ENCODE measurements around the gene EIF3J.
"Not testable (repeated sequence)": the region's sequence is repeated elsewhere in the genome, so short reads cannot be mapped to it uniquely, and the experiment has no call there.

Gene EIF3J

DNA sequence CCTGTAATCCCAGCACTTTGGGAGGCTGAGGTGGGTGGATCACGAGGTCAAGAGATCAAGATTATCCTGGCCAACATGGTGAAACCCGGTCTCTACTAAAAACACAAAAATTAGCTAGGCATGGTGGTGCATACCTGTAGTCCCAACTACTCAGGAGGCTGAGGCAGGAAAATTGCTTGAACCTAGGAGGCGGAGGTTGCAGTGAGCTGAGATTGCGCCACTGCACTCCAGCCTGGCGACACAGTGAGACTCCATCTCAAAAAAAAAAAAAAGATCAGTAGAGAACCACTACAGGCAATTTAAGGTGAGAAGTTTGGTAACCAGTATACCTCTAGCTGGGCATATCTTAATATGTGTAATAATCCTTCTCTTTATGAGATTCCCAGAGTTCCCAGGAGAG is 7.8 kb downstream of the EIF3J start:
- DNase-seq: not testable (repeated sequence)

DNA sequence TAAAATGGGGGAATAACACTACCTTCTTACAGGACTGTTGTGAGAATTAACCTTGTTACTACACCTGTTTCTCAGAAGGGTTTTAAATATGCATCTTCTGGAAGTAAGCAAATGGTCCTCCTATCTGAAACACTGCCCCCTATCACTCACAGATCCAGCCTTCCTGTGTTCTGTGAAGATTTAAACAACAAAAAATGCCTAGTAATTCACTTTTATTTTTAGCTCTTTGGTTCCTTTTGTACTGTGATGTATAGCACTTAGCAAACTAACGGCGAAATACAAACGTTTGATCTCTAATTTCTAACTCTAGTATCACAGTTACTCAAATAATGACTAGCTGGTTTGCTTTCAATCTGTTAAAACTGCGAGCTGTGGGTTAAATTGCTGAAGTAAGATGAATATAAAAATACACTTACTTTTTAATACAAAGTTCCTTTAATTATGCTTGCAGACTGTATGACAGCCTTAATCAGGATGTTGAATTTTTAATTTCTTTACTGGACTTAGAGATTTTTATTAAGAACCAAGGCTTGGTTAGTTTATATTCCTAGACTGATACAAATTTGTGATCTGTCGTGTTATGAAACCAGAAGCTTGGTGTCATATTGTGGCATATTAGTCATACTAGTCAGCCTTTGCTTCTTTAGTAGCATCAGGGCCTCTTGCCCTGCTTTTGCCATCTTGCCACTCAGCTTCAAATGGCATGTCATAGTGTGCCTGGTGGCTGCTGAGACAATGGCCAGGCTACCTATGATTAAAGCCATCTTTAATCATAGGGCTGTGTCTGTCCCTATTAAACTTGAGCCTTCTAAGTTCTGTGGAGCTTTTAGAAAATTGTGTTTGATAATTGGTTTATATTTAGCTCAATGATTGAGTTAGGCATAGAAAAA is 9.2 kb downstream of the EIF3J start:
- DNase-seq: peak; percentile 47

DNA sequence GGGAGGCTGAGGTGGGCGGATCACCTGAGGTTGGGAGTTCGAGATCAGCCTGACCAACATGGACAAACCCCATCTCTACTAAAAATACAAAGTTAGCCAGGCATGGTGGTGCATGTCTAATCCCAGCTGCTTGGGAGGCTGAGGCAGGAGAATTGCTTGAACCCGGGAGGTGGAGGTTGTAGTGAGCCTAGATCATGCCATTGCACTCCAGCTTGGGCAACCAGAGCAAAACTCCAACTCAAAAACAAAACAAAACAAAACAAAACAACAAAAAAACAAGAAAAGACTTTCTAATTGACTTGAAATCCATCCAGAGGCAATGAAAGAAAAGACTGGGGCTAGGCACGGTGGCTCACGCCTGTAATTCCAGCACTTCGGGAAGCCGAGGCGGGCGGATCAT is 12.2 kb downstream of the EIF3J start:
- not testable (repeated sequence) for DNase-seq

DNA sequence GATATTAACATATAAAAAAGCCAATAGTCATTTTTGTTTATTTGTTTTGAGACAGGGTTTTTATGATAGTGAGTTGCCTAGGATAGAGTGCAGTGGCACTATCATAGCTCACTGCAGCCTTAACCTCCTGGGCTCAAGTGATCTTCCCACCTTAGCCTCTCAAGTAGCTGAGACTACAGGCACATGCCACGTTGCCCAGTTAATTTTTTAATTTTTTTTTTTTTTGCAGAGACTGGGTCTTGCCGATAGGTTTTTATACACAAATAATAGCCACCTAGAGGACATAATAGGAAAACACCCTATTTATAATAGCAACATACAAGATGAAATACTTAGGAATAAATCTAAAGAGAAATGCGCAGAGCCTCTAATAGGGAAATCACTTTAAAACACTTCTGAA is 13.3 kb downstream of the EIF3J start:
- no peak for DNase-seq

DNA sequence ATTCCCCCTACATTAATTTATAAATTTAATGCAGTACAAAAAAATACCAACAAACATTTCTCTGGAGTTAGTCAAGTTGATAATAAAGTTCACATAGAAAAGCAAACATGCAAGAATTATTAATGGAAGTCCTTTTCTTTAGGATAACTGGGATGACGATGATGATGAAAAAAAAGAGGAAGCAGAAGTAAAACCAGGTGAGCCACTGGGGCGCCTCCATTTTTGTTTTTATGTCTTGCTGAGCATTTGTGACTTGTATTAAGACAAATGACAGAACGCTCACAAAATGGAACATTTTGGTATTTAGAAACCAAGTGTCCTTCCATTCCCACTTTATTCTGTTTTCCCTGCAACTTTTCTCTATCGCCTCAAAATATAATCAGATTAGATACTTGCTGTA is 13.8 kb downstream of the EIF3J start:
- DNase-seq: no peak

DNA sequence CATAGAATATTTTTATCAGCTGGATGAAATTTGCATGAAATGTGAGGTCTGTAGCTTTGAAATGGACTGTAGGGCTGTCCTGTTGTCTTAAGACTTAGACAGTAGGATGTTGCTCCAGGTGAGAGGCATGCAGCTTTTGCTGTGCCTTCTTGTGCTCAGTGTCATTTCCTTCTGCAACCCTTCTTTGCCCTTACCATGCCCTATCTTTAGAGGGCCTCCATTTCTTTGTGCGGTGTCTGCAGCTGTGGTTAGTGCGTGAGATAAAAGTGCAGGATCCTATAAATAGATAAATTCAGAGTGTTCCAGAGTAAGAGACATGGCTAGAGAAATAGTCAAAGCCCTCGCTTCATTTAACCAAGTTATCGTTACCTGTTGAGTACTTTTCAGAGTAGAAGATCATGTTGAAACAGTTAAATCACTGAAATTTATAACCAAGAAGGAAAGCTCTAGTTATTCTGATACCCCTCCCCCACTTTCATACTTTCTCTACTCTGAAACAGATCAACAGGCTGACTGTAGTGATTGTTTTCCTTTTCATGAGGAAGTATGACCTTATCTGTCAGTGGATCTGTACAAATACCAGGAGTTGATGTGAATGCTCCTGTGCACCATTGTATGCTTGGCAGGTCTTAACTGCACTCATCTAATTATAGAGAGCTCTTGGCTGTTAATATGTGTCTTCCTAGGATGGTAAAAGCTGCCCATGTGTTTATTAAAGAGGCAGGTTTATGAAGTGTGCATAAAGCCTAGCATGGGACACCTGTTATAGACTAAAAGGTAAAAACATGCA is 18.2 kb downstream of the EIF3J start:
- DNase-seq: no peak

DNA sequence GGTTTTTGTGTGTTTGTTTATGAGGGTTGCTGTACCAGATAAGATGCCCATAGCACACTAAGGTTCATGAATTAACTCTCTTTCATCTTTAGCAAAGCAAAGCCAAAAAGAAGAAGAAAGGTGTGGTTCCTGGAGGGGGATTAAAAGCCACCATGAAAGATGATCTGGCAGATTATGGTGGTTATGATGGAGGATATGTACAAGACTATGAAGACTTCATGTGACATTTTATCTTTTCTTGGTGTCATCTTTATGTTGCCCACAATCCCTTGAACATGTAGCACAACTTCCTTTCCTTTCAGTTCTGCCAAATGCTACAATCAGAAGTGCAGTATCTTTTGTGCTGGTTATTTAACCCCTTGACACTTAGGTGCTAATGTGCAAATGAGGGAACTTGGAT is 24.0 kb downstream of the EIF3J start:
- DNase-seq: peak; percentile 10

DNA sequence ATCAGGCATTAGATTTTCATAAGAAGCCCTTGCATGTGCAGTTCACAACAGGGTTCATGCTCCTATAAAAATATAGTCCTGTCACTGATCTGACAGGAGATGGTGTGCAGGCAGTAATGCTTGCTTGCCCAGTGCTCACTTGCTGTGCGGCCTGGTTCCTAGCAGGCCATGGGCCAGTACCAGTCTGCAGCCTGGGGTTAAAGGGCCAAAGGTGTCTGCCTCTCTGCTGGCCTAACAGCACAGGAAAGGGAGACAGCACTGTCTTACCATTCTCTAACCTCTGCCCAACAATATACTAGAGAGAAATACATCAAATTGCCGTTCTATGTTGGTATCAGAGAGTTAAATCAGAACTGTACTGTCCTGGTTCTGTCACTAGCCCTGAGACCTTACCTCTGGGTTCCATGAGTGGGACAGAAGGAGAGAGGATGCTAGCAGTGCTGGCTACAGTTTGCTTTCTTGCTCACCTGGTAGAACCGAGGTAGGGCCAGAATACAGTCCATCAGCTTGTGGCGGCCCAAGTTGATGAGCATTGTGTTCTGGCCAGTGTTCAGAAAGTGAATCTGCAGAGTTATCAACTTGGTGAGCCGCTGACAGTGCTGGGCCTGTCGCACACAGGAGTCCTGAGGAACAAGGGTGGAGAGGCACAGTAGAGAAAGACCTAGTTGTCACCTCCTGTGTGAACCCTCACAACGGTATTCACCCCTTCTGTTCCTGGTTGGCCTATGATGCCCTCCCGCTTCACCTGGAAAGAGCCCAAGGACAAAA is 28.6 kb downstream of the EIF3J start:
- DNase-seq: no peak

DNA sequence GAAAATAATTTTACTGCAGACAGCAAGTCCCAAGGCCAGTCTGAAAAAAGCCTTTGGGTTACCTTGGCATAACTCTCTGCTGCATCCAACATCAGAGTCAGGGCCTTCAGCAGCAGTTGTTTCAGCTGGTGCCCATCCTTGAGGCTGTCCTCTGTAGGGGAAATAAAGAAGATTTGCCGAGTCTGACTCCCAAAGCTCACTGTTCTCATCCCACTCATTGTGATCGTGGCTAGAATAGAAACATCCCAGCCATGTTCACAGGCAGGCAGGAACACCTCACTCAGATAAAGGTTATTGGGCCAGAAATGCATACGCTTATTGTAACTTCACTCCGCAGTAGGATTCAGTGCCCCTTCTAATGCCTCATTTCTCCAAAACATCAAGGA is 29.2 kb downstream of the EIF3J start:
- no peak for DNase-seq

DNA sequence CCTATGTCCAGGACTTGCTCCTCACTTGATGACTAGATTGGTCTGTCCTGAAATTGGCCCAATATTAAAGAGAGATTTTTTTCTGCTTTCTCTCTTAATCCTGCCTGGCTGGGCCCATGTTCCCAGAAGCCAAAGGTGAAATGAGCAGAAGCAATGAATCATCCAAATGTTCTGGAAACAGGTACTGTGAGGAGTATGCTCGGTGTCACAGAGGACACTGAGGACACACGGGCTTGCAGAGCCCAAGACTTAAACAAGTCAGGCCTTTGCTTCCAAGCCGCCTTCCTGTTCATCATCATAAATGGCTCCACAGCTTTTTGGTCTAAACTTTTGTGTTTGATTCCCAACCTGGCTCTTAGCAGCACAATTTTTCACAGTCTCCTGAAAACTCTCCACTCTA is 31.4 kb downstream of the EIF3J start:
- no peak for DNase-seq

DNA sequence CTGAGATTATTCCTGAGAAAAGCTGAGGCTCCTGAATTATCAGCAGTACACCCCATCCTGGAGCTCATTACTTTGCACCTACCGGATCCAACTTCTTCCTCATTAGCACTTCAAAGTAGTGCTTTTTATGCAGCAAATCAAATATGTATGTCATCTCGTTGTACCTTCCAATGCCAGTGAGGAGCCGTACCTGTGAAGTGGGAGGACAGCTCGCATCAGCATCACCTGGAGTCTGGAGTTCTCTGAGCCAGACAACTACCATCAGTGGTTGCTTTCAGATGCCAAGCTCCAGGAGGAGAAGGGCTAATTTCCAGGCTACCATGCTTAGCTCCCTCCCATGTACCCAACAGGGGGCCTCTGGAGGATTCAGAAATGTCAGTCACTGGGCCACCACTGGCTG is 32.4 kb downstream of the EIF3J start:
- DNase-seq: no peak

DNA sequence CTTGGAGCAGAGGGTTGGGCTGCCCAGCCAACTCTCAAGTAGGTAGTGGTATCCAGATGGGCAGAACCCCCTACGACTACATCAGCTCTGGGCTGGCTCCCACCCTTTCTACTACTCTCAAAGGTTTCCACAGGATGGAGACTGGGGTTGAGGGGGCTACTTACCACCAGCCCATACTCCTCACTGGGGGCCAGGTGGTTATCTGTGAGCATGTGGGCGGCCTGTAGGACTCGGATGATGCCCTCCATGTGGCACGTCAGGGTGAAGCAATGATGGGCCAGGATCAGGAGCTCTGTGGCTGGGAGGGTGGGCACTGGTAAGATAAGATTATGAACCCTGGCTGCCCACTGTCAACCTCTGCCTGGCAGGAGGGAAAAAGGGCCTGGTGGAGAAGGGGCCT is 33.4 kb downstream of the EIF3J start:
- DNase-seq: no peak

DNA sequence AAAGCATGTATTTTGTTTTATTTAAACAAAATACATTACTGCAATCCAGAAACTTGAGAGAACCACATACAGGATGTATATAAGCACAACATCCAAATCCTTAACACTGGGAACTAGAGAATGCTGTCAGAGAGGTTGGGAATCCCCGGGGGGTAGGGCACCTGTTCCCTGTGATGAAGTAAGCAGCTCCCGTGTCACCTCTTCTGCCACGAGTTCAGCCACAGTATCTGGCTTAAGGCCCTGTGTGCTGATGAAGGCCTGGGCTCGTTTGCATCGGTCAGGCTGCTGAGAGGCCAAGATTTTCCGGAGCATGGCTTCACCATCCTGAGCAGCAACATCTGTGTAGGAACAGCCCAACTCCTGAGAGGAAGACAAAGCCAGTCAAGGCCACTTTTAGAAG is 36.4 kb downstream of the EIF3J start:
- no peak for DNase-seq

DNA sequence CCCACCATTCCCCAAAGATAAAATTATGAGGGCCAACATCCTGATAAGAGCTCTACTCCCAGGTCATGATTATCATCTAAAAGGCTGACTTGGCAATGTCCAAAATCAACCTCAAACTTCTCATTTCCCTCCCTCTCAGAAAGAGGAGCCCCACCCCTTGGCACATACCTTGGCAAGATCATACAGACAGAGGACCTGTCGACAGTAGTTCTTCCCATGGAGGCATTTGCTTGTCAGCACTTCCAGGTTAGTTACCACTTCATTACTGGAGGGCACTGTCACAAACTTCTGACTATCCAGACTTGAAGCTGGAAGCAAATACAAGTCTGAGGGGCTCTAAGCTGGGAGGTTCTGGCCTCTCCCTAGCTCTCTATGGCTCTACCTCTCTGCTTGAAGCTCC is 37.8 kb downstream of the EIF3J start:
- DNase-seq: no peak

DNA sequence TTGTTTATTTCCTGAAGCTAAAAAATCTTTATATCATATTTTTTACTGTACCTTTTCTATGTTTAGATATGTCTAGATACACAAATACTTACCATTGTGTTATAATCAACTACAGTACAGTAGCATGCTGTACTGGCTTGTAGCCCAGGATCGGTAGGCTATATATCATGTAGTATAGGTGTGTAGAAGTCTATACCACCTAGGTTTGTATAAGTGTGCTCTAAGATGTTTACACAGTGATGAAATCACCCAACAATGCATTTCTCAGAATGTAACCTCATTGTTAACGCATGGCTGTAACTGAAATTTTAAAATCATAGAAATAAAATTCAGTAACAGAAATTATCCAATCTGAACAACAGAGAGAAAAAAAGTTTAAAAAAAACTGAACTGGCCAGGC is 43.2 kb downstream of the EIF3J start:
- no peak for DNase-seq

DNA sequence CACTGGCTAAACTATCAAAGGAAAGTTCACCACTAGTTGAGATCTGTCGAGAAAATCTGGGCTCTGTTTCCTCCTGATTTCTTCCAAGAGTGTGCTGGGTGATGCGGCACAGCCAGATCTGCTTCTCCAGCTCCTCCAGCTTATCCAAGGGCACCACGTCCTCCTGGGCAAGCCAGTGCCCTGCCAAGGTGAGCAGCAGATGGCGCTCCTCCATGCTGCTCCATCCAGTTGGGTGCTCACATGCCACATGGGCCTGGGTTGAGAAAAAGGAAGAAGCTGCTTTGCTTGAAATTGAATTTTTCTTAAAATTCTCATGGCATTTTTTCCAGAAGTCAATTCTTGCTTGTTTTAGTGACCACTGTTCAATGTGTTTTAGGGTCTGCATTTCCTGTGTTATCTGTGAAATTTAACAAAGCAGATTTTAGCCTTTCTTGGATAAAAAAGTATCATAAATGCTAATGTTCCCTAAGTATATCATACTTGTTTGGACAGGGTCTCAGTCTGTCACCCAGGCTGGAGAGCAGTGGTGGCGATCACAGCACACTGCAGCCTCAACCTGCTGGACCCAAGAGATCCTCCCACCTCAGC is 47.3 kb downstream of the EIF3J start:
- DNase-seq: peak; percentile 51

DNA sequence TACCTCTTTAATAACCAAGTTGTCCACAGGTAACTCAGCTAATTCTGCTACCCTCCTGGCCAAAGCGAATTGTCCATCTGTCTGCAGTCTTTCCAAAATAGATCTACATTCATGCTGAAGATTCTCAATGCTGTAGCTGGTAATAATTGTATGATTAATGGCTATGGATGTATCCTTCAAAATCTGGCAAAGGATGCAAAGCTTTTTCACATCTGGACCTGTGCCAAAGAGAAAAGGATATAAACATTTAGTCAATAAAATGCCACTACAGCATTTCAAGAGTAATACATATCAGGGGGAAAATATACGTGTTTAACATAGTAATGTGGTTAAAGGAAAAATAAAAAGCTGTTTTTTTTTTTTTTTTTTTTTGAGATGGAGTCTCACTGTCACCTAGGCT is 48.7 kb downstream of the EIF3J start:
- no peak for DNase-seq

DNA sequence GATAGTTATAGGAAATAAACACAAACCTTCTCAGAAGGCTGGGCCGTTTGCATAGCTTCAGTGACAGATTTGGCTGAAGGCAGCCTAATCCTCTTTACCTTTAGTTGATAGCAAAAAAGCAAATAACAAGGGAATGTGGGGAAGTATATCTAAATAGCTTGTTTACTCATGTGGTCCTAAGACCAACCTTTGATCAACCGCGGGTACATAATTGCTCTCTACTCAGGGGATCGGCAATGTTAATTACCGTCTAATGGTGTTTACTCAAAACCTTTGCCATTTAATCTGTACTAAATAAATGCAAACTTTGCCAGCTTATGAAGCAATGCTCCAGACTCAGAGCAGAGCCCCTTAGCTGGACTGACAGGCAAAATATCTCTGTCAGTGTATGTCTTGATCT is 51.6 kb downstream of the EIF3J start:
- no peak for DNase-seq

DNA sequence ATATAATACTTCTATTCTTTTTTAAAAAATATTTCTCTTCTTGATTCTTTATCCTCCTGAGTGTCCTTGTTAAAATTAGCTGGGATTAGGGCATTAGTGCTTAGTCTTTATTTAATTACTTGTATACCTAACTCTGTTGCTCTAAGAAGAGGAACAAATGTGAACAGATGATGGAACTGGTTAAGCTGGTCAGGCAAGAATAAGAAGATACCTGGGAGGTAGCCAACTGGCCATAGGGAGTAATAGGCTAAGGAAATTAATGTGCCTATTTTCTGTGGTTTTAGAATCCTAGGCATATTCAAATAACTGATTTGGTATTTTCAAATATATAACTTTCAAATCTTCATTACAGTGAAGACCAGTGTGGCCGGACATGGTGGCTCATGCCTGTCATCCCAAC is 54.4 kb downstream of the EIF3J start:
- no peak for DNase-seq

DNA sequence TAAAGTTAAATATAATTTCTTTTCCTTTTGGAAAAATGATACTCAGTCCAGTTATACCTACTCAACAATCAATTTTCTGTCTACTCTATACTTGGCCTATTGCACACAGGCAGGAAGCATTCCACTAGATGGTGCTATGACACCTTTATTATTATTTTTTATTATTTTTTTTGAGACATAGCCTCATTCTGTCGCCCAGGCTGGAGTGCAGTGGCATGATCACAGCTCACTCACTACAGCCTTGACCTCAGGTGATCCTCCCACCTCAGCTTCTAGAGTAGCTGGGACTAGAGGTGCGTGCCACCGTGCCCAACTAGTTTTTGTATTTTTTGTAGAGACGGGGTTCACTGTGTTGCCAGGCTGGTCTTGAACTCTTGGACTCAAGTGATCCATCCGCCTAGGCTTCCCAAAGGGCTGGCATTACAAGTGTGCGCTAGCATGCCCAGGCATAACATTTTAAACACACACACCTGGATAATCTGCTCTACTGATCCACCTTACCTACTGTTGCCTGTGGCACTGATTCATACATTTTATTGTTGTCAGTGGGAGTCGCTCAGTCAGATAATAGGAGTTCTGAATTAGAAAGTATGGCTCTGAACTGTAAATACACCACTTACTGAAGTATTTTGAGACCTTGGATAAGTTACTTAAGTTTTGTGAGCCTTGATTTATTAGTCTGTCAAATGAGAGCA is 56.2 kb downstream of the EIF3J start:
- peak; percentile 61 for DNase-seq

DNA sequence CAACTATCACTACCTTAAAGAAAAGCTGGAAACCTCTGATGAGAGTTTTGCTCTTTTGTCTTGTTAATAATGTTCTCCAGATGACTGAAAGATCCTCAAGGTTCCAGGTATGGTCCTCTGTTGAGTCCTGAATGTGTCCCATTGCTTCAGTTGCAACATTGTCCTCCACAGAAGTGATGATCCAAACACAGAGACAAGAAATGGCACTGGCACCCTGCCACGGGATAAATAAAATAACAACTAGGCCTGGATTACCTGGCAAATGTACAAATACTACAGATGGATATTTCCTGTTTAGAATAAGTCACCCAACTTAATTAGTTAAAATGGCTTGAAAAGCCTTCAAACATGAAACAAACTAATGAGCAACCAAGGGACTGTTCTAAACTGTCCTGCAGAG is 58.3 kb downstream of the EIF3J start:
- no peak for DNase-seq
